Right atrium auricular region (tissue), 2 donors: Measurements from ENCODE around the gene IGF2. TPM values are rescaled to one million over a fixed set of nuclear protein-coding genes. Genes with fewer than 3 reads are reported as not detected.

Experiments
- DNase-seq: peaks from one replicate; pipeline ENCODE4 v3.0.0-alpha.2; 2019; ENCODE audit warnings: low spot score
- H3K27ac ChIP-seq, 2 donors: fragments of 200-600 bp; sonication (generic); 1 replicate in 1 of 2; 2 replicates in 1 of 2; pipeline ENCODE4 v1.5.1; 2016 to 2019
- H3K27me3 ChIP-seq, 2 donors: fragments of 200-600 bp; sonication (generic); one replicate each; pipeline versions ENCODE4 v1.5.1 to v1.6.0; 2017 to 2019
- H3K36me3 ChIP-seq: fragments of 200-600 bp; sonication (generic); one replicate; pipeline ENCODE4 v1.5.1; 2016
- H3K4me1 ChIP-seq, 2 donors: fragments of 200-600 bp; sonication (generic); one replicate each; pipeline versions ENCODE4 v1.5.1 to v1.6.0; 2017 to 2019
- H3K4me3 ChIP-seq, 2 donors: fragments of 200-600 bp; sonication (generic); 1 replicate in 1 of 2; 2 replicates in 1 of 2; pipeline ENCODE4 v1.5.1; 2017 to 2019; ENCODE audit warnings: mild to moderate bottlenecking in 1 of 2, moderate library complexity in 1 of 2
- H3K9me3 ChIP-seq, 2 donors: fragments of 200-600 bp; sonication (generic); one replicate each; pipeline ENCODE4 v1.5.1; 2019
- CTCF ChIP-seq, 2 donors: fragments of 200-600 bp; sonication (generic); IDR thresholded peaks; one replicate each; pipeline ENCODE4 v1.5.1; 2019; ENCODE audit warnings: antibody characterized with exemption in 2 of 2
- total RNA-seq, 2 donors: library from RNA; depleted of rRNA; stranded (reverse); fragments of >200 nt; gene quantifications; one replicate each; pipeline ENCODE4 v1.1.0, GENCODE V29; 2016

IGF2 gene
- total RNA-seq, 2 donors from 2014 or later = 43.2 to 61.9 TPM

GRCh38 chr11:2149460-2149859 is 10.3 kb upstream of the IGF2 start:
- Histone ChIP-seq H3K4me3 (no peak overlapping the region), H3K27me3 (peaks cover 12% of the 10 kb centered on the region in 2 donors), H3K36me3 (no peaks in the 10 kb centered on the region), H3K27ac (no peak overlapping the region), H3K9me3 (no peaks in the 10 kb centered on the region), H3K4me1 (peaks cover 0 to 12% of the 10 kb centered on the region in 2 donors)
- no peak for DNase-seq
- no peak for TF ChIP-seq CTCF (IDR thresholded peaks at IDR 0.05)

GRCh38 chr11:2148595-2148994 is 9.4 kb upstream of the IGF2 start:
- no peak for TF ChIP-seq CTCF (IDR thresholded peaks at IDR 0.05)
- DNase-seq = no peak
- Histone ChIP-seq H3K4me1 (peaks cover 0 to 21% of the 10 kb centered on the region in 2 donors), H3K27ac (no peak overlapping the region), H3K4me3 (no peak overlapping the region), H3K36me3 (no peaks in the 10 kb centered on the region), H3K9me3 (no peaks in the 10 kb centered on the region), H3K27me3 (peaks cover 12 to 20% of the 10 kb centered on the region in 2 donors)

GRCh38 chr11:2147391-2147790 is 8.2 kb upstream of the IGF2 start:
- peaks cover 0 to 21% of the 10 kb centered on the region in 2 donors for H3K4me1 ChIP-seq
- DNase-seq = no peak
- H3K27ac ChIP-seq = no peak overlapping the region
- peaks cover 12 to 32% of the 10 kb centered on the region in 2 donors for H3K27me3 ChIP-seq
- TF ChIP-seq CTCF (IDR thresholded peaks at IDR 0.05) = no peak
- H3K36me3 ChIP-seq = no peaks in the 10 kb centered on the region
- no peaks in the 10 kb centered on the region for H3K9me3 ChIP-seq
- H3K4me3 ChIP-seq = no peak overlapping the region

- TF ChIP-seq CTCF (IDR thresholded peaks at IDR 0.05) = no peak
- no peak overlapping the region for H3K4me3 ChIP-seq
- no peak for DNase-seq
- H3K27me3 ChIP-seq = peaks cover 20 to 34% of the 10 kb centered on the region in 2 donors
- H3K4me1 ChIP-seq = peaks cover 0 to 12% of the 10 kb centered on the region in 2 donors
- no peaks in the 10 kb centered on the region for H3K36me3 ChIP-seq
- no peak overlapping the region for H3K27ac ChIP-seq
- no peaks in the 10 kb centered on the region for H3K9me3 ChIP-seq
These were observed 6.9 kb upstream of the IGF2 start for GRCh38 chr11:2146051-2146450.

GRCh38 chr11:2144544-2145248 is 5.5 kb upstream of the IGF2 start:
- Histone ChIP-seq H3K9me3 (no peaks in the 10 kb centered on the region), H3K4me3 (peak overlapping the region in 1 of 2 donors; percentile 15), H3K27me3 (peaks cover 20 to 43% of the 10 kb centered on the region in 2 donors), H3K4me1 (peaks cover 0 to 23% of the 10 kb centered on the region in 2 donors), H3K27ac (no peak overlapping the region), H3K36me3 (no peaks in the 10 kb centered on the region)
- DNase-seq = no peak
- TF ChIP-seq CTCF (IDR thresholded peaks at IDR 0.05) = no peak
